Neural progenitor cell (in vitro differentiated cells): Measurements from ENCODE around the gene GPR84. TPM values are rescaled to one million over a fixed set of nuclear protein-coding genes. Genes with fewer than 3 reads are reported as not detected.
A peak's percentile ranks its signal among the peaks of the same experiment; 100 is the strongest.

Experiments used
- DNase-seq: peaks from one replicate; pipeline ENCODE4 v3.0.0-alpha.2; 2016; ENCODE audit warnings: low spot score
- H2AFZ ChIP-seq: fragments of 200-600 bp; sonication (generic); replicated peaks from 2 replicates; pipeline ENCODE4 v1.6.1; 2016; ENCODE audit warnings: antibody characterized with exemption
- H3F3A ChIP-seq: fragments of 200-600 bp; sonication (generic); 2 replicates; pipeline ENCODE4 v1.6.1; 2016; ENCODE audit warnings: antibody characterized with exemption, low read depth
- H3K27ac ChIP-seq: fragments of 200-600 bp; sonication (generic); 2 replicates; pipeline ENCODE4 v1.5.1; 2016; ENCODE audit warnings: mild to moderate bottlenecking
- H3K27me3 ChIP-seq: fragments of 200-600 bp; sonication (generic); 2 replicates; pipeline ENCODE4 v1.6.1; 2016; ENCODE audit warnings: mild to moderate bottlenecking, moderate library complexity
- H3K36me3 ChIP-seq: fragments of 200-600 bp; sonication (generic); 2 replicates; pipeline ENCODE4 v1.5.1; 2016
- H3K4me1 ChIP-seq: fragments of 200-600 bp; sonication (generic); 2 replicates; pipeline ENCODE4 v1.6.1; 2016; ENCODE audit warnings: mixed run types
- H3K4me2 ChIP-seq: fragments of 200-600 bp; sonication (generic); 2 replicates; pipeline ENCODE4 v1.6.1; 2016
- H3K4me3 ChIP-seq: fragments of 200-600 bp; sonication (generic); 2 replicates; pipeline ENCODE4 v1.5.1; 2016
- H3K79me2 ChIP-seq: fragments of 200-600 bp; sonication (generic); 2 replicates; pipeline ENCODE4 v1.6.1; 2016; ENCODE audit warnings: low read depth
- H3K9ac ChIP-seq: fragments of 200-600 bp; sonication (generic); 2 replicates; pipeline ENCODE4 v1.6.1; 2016
- H3K9me3 ChIP-seq: fragments of 200-600 bp; sonication (generic); 2 replicates; pipeline ENCODE4 v1.5.1; 2016; ENCODE audit warnings: low read depth
- H4K20me1 ChIP-seq: fragments of 200-600 bp; sonication (generic); 2 replicates; pipeline ENCODE4 v1.6.1; 2016; ENCODE audit warnings: low read depth
- H3K27ac Mint-ChIP-seq: 3 replicates; pipeline ENCODE4 v1.8.0; 2021; ENCODE audit warnings: mixed read lengths
- H3K27me3 Mint-ChIP-seq: 2 replicates; pipeline ENCODE4 v1.8.0; 2022; ENCODE audit warnings: low read depth, mild to moderate bottlenecking, inconsistent platforms, moderate library complexity, mixed read lengths; ENCODE audit not compliant: insufficient read depth
- H3K36me3 Mint-ChIP-seq: 3 replicates; pipeline ENCODE4 v1.8.0; 2021; ENCODE audit warnings: mixed read lengths
- H3K4me1 Mint-ChIP-seq: 3 replicates; pipeline ENCODE4 v1.8.0; 2021; ENCODE audit warnings: mixed read lengths
- H3K4me3 Mint-ChIP-seq: 3 replicates; pipeline ENCODE4 v1.8.0; 2021; ENCODE audit warnings: mild to moderate bottlenecking, moderate library complexity, mixed read lengths
- H3K9me3 Mint-ChIP-seq: 3 replicates; pipeline ENCODE4 v1.8.0; 2020; ENCODE audit warnings: mixed read lengths
- EZH2 ChIP-seq: fragments of 200-600 bp; sonication (generic); IDR thresholded peaks from 2 replicates; pipeline ENCODE4 v1.6.1; 2017; ENCODE audit warnings: antibody characterized with exemption, mild to moderate bottlenecking, moderate library complexity
- EZH2phosphoT487 ChIP-seq: fragments of 200-600 bp; sonication (generic); IDR thresholded peaks from 2 replicates; pipeline ENCODE4 v1.6.1; 2017; ENCODE audit warnings: antibody characterized with exemption
- total RNA-seq: library from RNA; depleted of rRNA; stranded (reverse); fragments of >200 nt; gene quantifications from 2 replicates; pipeline ENCODE4 v1.2.3, GENCODE V29; 2015; ENCODE audit warnings: low replicate concordance
- TF ChIP-seq, protein P1 (sequence below): fragments of 200-600 bp; sonication (generic); IDR thresholded peaks from 2 replicates; pipeline ENCODE4 v1.5.1; 2017; ENCODE audit warnings: antibody characterized with exemption, mild to moderate bottlenecking

The GPR84 gene
- total RNA-seq, 1 donor from 2014 or later: not detected

- peaks cover 31% of the 10 kb centered on the region for H3F3A ChIP-seq
- Mint-ChIP-seq H3K4me1 (peaks cover 52% of the 10 kb centered on the region), H3K27ac (no peak overlapping the region), H3K4me3 (no peak overlapping the region), H3K36me3 (peaks cover 12% of the 10 kb centered on the region), H3K9me3 (no peaks in the 10 kb centered on the region), H3K27me3 (peaks cover 3% of the 10 kb centered on the region)
- H3K4me3 ChIP-seq: no peak overlapping the region
- H3K79me2 ChIP-seq: peaks cover 25% of the 10 kb centered on the region
- H4K20me1 ChIP-seq: peaks cover 72% of the 10 kb centered on the region
- H3K9ac ChIP-seq: no peak overlapping the region
- H3K9me3 ChIP-seq: no peaks in the 10 kb centered on the region
- H3K27ac ChIP-seq: no peak overlapping the region
- DNase-seq: no peak
- H3K4me1 ChIP-seq: peaks cover 33% of the 10 kb centered on the region
- no peak overlapping the region for H3K4me2 ChIP-seq
- no peaks in the 10 kb centered on the region for H3K36me3 ChIP-seq
- TF ChIP-seq EZH2phosphoT487 (no peak), EZH2 (no peak)
- TF ChIP-seq, protein P1, sequence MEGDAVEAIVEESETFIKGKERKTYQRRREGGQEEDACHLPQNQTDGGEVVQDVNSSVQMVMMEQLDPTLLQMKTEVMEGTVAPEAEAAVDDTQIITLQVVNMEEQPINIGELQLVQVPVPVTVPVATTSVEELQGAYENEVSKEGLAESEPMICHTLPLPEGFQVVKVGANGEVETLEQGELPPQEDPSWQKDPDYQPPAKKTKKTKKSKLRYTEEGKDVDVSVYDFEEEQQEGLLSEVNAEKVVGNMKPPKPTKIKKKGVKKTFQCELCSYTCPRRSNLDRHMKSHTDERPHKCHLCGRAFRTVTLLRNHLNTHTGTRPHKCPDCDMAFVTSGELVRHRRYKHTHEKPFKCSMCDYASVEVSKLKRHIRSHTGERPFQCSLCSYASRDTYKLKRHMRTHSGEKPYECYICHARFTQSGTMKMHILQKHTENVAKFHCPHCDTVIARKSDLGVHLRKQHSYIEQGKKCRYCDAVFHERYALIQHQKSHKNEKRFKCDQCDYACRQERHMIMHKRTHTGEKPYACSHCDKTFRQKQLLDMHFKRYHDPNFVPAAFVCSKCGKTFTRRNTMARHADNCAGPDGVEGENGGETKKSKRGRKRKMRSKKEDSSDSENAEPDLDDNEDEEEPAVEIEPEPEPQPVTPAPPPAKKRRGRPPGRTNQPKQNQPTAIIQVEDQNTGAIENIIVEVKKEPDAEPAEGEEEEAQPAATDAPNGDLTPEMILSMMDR: no peak
- no peaks in the 10 kb centered on the region for H3K27me3 ChIP-seq
- no peak overlapping the region for H2AFZ ChIP-seq
Measured at GRCh38 chr12:54381136-54381535, 16.9 kb upstream of the GPR84 start.

DNA sequence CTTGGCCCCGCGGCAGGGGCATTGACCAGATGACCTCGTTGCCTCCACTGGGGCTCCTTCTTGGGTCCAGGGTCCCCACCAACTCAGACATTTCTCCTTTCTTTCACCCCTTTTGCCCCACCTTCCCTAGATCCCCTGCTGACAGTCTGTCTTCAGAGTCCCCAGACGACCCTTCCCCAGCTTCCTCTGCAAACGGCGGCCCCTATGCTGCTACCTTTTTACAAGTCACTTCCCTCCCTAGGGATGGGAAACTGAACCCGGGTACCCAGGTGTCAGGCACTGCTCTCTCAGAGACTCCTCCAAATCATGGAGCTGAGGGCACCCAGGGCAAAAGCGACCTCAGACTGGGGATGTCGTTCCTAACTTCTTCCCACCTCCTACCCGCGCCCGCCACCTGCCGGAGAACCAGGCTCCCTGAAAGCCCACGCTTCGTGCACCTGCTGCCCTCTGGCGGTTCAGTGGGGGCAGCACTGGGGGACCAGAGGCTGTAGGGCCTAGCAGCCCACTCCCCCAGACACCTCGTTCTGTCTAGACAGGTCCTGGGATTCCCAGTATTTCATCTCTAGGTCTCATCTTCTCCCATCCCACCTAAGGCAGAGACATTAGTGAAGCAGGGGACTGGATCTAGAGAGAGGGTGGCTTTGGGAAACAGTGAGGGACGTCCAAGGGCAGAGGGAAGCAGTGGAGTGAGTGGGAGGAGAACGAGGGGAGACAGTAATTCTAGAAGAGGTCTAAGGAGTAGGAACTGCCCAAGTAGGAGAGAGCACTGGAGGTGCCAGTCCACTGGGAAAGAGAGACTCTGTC is 15.3 kb upstream of the GPR84 start:
- H3F3A ChIP-seq: peaks cover 20% of the 10 kb centered on the region
- peaks cover 18% of the 10 kb centered on the region for H3K4me1 ChIP-seq
- no peaks in the 10 kb centered on the region for H3K9me3 ChIP-seq
- H4K20me1 ChIP-seq: peaks cover 70% of the 10 kb centered on the region
- no peak overlapping the region for H3K9ac ChIP-seq
- H3K79me2 ChIP-seq: peaks cover 15% of the 10 kb centered on the region
- H2AFZ ChIP-seq: no peak overlapping the region
- DNase-seq: peak; percentile 96
- peak overlapping the region; percentile 81 for H3K4me2 ChIP-seq
- H3K4me3 ChIP-seq: peak overlapping the region; percentile 58
- Mint-ChIP-seq H3K4me3 (peak overlapping the region; percentile 85), H3K36me3 (peaks cover 12% of the 10 kb centered on the region), H3K4me1 (peaks cover 40% of the 10 kb centered on the region), H3K27me3 (peaks cover 3% of the 10 kb centered on the region), H3K27ac (no peak overlapping the region), H3K9me3 (no peaks in the 10 kb centered on the region)
- TF ChIP-seq EZH2: no peak
- no peak for TF ChIP-seq EZH2phosphoT487
- TF ChIP-seq, protein P1: peak; percentile 100
- no peaks in the 10 kb centered on the region for H3K27me3 ChIP-seq
- H3K36me3 ChIP-seq: no peaks in the 10 kb centered on the region
- no peak overlapping the region for H3K27ac ChIP-seq

- Histone ChIP-seq H3K36me3 (no peaks in the 10 kb centered on the region), H3K9ac (no peak overlapping the region), H3K9me3 (no peaks in the 10 kb centered on the region), H3K27me3 (no peaks in the 10 kb centered on the region), H3K4me2 (peak overlapping the region; percentile 81), H3F3A (peaks cover 20% of the 10 kb centered on the region), H2AFZ (no peak overlapping the region), H3K4me3 (peak overlapping the region; percentile 58), H3K79me2 (peaks cover 11% of the 10 kb centered on the region), H3K4me1 (peaks cover 11% of the 10 kb centered on the region), H3K27ac (no peak overlapping the region), H4K20me1 (peaks cover 69% of the 10 kb centered on the region)
- peaks cover 14% of the 10 kb centered on the region for H3K36me3 Mint-ChIP-seq
- H3K9me3 Mint-ChIP-seq: no peaks in the 10 kb centered on the region
- TF ChIP-seq EZH2phosphoT487: no peak
- TF ChIP-seq EZH2: no peak
- TF ChIP-seq, protein P1: no peak
- H3K4me3 Mint-ChIP-seq: peak overlapping the region; percentile 87
- H3K27me3 Mint-ChIP-seq: peaks cover 5% of the 10 kb centered on the region
- peaks cover 33% of the 10 kb centered on the region for H3K4me1 Mint-ChIP-seq
- no peak overlapping the region for H3K27ac Mint-ChIP-seq
- DNase-seq: peak; percentile 89
Measured at GRCh38 chr12:54378796-54379397, 14.6 kb upstream of the GPR84 start.
